H9 (cell line): Measurements from ENCODE around the gene CCDC150. TPM values are rescaled to one million over a fixed set of nuclear protein-coding genes. Genes with fewer than 3 reads are reported as not detected.

Experiments used
- DNase-seq: peaks from one replicate; pipeline ENCODE4 v3.0.0-alpha.2; 2017
- H2AFZ ChIP-seq: one replicate; pipeline ENCODE4 v1.6.1; 2013; ENCODE audit warnings: mild to moderate bottlenecking, low read length, control low read depth, moderate library complexity
- H2AK5ac ChIP-seq: 2 replicates; pipeline ENCODE4 v1.6.1; 2013; ENCODE audit warnings: low read length, control low read depth, mixed read lengths; ENCODE audit not compliant: insufficient read length
- H2BK120ac ChIP-seq: one replicate; pipeline ENCODE4 v1.6.1; 2013; ENCODE audit warnings: low read depth, mild to moderate bottlenecking, low read length, control low read depth, inconsistent platforms; ENCODE audit not compliant: poor library complexity, severe bottlenecking
- H2BK12ac ChIP-seq: 2 replicates; pipeline ENCODE4 v1.6.1; 2013; ENCODE audit warnings: low read length, control low read depth, mixed read lengths, low read depth; ENCODE audit not compliant: insufficient read length
- H2BK15ac ChIP-seq: 2 replicates; pipeline ENCODE4 v1.6.1; 2013; ENCODE audit warnings: low read depth, low read length, control low read depth
- H2BK20ac ChIP-seq: one replicate; pipeline ENCODE4 v1.6.1; 2013; ENCODE audit warnings: low read depth, mild to moderate bottlenecking, low read length, control low read depth, inconsistent platforms; ENCODE audit not compliant: poor library complexity, severe bottlenecking
- H2BK5ac ChIP-seq: 2 replicates; pipeline ENCODE4 v1.6.1; 2013; ENCODE audit warnings: low read length, control low read depth, mixed read lengths; ENCODE audit not compliant: insufficient read length
- H3K14ac ChIP-seq: 2 replicates; pipeline ENCODE4 v1.6.1; 2013; ENCODE audit warnings: low read length, control low read depth; ENCODE audit not compliant: insufficient read depth
- H3K18ac ChIP-seq: 2 replicates; pipeline ENCODE4 v1.6.1; 2013; ENCODE audit warnings: low read depth, mild to moderate bottlenecking, mixed read lengths, low read length, control low read depth; ENCODE audit not compliant: insufficient read length
- H3K23ac ChIP-seq: 2 replicates; pipeline ENCODE4 v1.6.1; 2013; ENCODE audit warnings: low read length, control low read depth, mixed read lengths, low read depth; ENCODE audit not compliant: insufficient read length
- H3K23me2 ChIP-seq: 2 replicates; pipeline ENCODE4 v1.6.1; 2013; ENCODE audit warnings: low read depth, mild to moderate bottlenecking, mixed read lengths, low read length, control low read depth; ENCODE audit not compliant: insufficient read length, poor library complexity, severe bottlenecking
- H3K27ac ChIP-seq: 2 replicates; pipeline ENCODE4 v1.5.1; 2013; ENCODE audit warnings: low read length, control low read depth, mixed read lengths, low read depth; ENCODE audit not compliant: insufficient read length
- H3K27me3 ChIP-seq: 2 replicates; pipeline ENCODE4 v1.6.1; 2013; ENCODE audit warnings: low read length, control low read depth, inconsistent platforms; ENCODE audit not compliant: insufficient read depth
- H3K4ac ChIP-seq: 2 replicates; pipeline ENCODE4 v1.6.1; 2013; ENCODE audit warnings: low read depth, mild to moderate bottlenecking, control low read depth, inconsistent platforms, low read length, moderate library complexity
- H3K4me1 ChIP-seq: 2 replicates; pipeline ENCODE4 v1.6.1; 2013; ENCODE audit warnings: low read length, control low read depth, inconsistent platforms; ENCODE audit not compliant: insufficient read depth
- H3K4me2 ChIP-seq: 2 replicates; pipeline ENCODE4 v1.6.1; 2013; ENCODE audit warnings: low read length, control low read depth, mixed read lengths; ENCODE audit not compliant: insufficient read length, insufficient read depth
- H3K56ac ChIP-seq: 2 replicates; pipeline ENCODE4 v1.6.1; 2013; ENCODE audit warnings: low read depth, mild to moderate bottlenecking, mixed read lengths, low read length, control low read depth; ENCODE audit not compliant: insufficient read length
- H3K79me1 ChIP-seq: 2 replicates; pipeline ENCODE4 v1.6.1; 2013; ENCODE audit warnings: low read depth, mild to moderate bottlenecking, moderate library complexity, low read length, control low read depth, inconsistent platforms; ENCODE audit not compliant: insufficient read depth, poor library complexity, severe bottlenecking
- H3K79me2 ChIP-seq: 2 replicates; pipeline ENCODE4 v1.6.1; 2013; ENCODE audit warnings: low read length, control low read depth, inconsistent platforms; ENCODE audit not compliant: insufficient read depth
- H3K9ac ChIP-seq: 2 replicates; pipeline ENCODE4 v1.6.1; 2013; ENCODE audit warnings: low read length, control low read depth, mixed read lengths; ENCODE audit not compliant: insufficient read length; ENCODE audit errors: extremely low read depth
- H3K9me3 ChIP-seq: one replicate; pipeline ENCODE4 v1.6.1; 2013; ENCODE audit warnings: low read depth, low read length, inconsistent platforms; ENCODE audit not compliant: control insufficient read depth
- H3T11ph ChIP-seq: one replicate; pipeline ENCODE4 v1.6.1; 2013; ENCODE audit warnings: mild to moderate bottlenecking, low read length, control low read depth, inconsistent platforms
- H4K20me1 ChIP-seq: one replicate; pipeline ENCODE4 v1.6.1; 2013; ENCODE audit not compliant: control insufficient read depth, insufficient read length, insufficient read depth
- H4K5ac ChIP-seq: 2 replicates; pipeline ENCODE4 v1.6.1; 2013; ENCODE audit warnings: low read depth, mild to moderate bottlenecking, mixed read lengths, low read length, control low read depth; ENCODE audit not compliant: insufficient read length
- H4K8ac ChIP-seq: replicated peaks from 2 replicates; pipeline ENCODE4 v1.6.1; 2013; ENCODE audit warnings: low read length, control low read depth, mixed read lengths, low read depth; ENCODE audit not compliant: insufficient read length
- H4K91ac ChIP-seq: 2 replicates; pipeline ENCODE4 v1.6.1; 2013; ENCODE audit warnings: low read depth, mild to moderate bottlenecking, moderate library complexity, mixed read lengths, low read length, control low read depth; ENCODE audit not compliant: insufficient read length
- H3K27ac Mint-ChIP-seq, 3 experiments: 2 replicates in 2 of 3; 3 replicates in 1 of 3; pipeline ENCODE4 v1.8.0; 2020 to 2021; ENCODE audit warnings: mixed read lengths in 3 of 3, mild to moderate bottlenecking in 1 of 3, moderate library complexity in 1 of 3
- H3K27me3 Mint-ChIP-seq: 2 replicates; pipeline ENCODE4 v1.8.0; 2021; ENCODE audit warnings: low read depth, mild to moderate bottlenecking, moderate library complexity, mixed read lengths
- H3K36me3 Mint-ChIP-seq, 3 experiments: 2 replicates in 2 of 3; 3 replicates in 1 of 3; pipeline ENCODE4 v1.8.0; 2020 to 2021; ENCODE audit warnings: low read depth in 3 of 3, mixed read lengths in 3 of 3; ENCODE audit not compliant: insufficient read depth in 1 of 3
- H3K4me1 Mint-ChIP-seq, 2 experiments: 2 replicates each; pipeline ENCODE4 v1.8.0; 2020; ENCODE audit warnings: mixed read lengths in 2 of 2
- H3K4me3 Mint-ChIP-seq, 2 experiments: 2 replicates in 1 of 2; 3 replicates in 1 of 2; pipeline ENCODE4 v1.8.0; 2020 to 2021; ENCODE audit warnings: mild to moderate bottlenecking in 2 of 2, mixed read lengths in 2 of 2, moderate library complexity in 1 of 2
- H3K9me3 Mint-ChIP-seq, 2 experiments: 2 replicates in 1 of 2; 3 replicates in 1 of 2; pipeline ENCODE4 v1.8.0; 2020; ENCODE audit warnings: mild to moderate bottlenecking in 2 of 2, mixed read lengths in 2 of 2, moderate library complexity in 1 of 2
- WGBS: extraction: QIAGEN DNeasy Blood & Tissue Kit; methylation state at CpG from one replicate; pipeline ENCODE4 v1.1.7; 2013; ENCODE audit warnings: missing lambda C conversion rate, low lambda C conversion rate, mixed read lengths; ENCODE audit not compliant: insufficient read length; ENCODE audit errors: extremely low coverage; 5-methylcytosine and 5-hydroxymethylcytosine counted together
- total RNA-seq: library from RNA; stranded (reverse); gene quantifications from 2 replicates; pipeline ENCODE4 v1.2.1, GENCODE V29; 2021
- TF ChIP-seq, protein P1 (sequence below): fragments of 200-600 bp; sonication (generic); conservative IDR thresholded peaks from 3 replicates; pipeline ENCODE4 v1.8.0; 2021; ENCODE audit warnings: antibody characterized with exemption, mild to moderate bottlenecking

Gene CCDC150
- total RNA-seq, 1 experiment from 2014 or later, result 26.2 TPM

GRCh38 chr2:196660244-196660643 is 20.7 kb downstream of the CCDC150 start:
- Histone ChIP-seq H3K27me3 (no peaks in the 10 kb centered on the region), H3K9me3 (no peaks in the 10 kb centered on the region), H2BK12ac (no peak overlapping the region), H3K79me1 (peaks cover 7% of the 10 kb centered on the region), H3K4me2 (no peak overlapping the region), H4K8ac (no peak overlapping the region), H3K9ac (no peak overlapping the region), H2BK15ac (no peak overlapping the region), H4K20me1 (no peaks in the 10 kb centered on the region), H3K79me2 (peaks cover 10% of the 10 kb centered on the region), H3K27ac (no peak overlapping the region), H3K4ac (no peak overlapping the region), H2BK20ac (no peak overlapping the region), H3K14ac (no peak overlapping the region), H4K91ac (no peak overlapping the region), H3K23ac (no peak overlapping the region), H3K56ac (no peak overlapping the region), H3K4me1 (no peaks in the 10 kb centered on the region), H4K5ac (no peak overlapping the region), H2BK120ac (no peak overlapping the region), H3K23me2 (no peaks in the 10 kb centered on the region), H2BK5ac (no peak overlapping the region), H2AFZ (no peak overlapping the region), H2AK5ac (no peak overlapping the region), H3T11ph (no peak overlapping the region), H3K18ac (no peak overlapping the region)
- no peak overlapping the region for H3K4me3 Mint-ChIP-seq
- no peak overlapping the region for H3K27ac Mint-ChIP-seq
- no peaks in the 10 kb centered on the region for H3K9me3 Mint-ChIP-seq
- TF ChIP-seq, protein P1, sequence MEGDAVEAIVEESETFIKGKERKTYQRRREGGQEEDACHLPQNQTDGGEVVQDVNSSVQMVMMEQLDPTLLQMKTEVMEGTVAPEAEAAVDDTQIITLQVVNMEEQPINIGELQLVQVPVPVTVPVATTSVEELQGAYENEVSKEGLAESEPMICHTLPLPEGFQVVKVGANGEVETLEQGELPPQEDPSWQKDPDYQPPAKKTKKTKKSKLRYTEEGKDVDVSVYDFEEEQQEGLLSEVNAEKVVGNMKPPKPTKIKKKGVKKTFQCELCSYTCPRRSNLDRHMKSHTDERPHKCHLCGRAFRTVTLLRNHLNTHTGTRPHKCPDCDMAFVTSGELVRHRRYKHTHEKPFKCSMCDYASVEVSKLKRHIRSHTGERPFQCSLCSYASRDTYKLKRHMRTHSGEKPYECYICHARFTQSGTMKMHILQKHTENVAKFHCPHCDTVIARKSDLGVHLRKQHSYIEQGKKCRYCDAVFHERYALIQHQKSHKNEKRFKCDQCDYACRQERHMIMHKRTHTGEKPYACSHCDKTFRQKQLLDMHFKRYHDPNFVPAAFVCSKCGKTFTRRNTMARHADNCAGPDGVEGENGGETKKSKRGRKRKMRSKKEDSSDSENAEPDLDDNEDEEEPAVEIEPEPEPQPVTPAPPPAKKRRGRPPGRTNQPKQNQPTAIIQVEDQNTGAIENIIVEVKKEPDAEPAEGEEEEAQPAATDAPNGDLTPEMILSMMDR, result no peak
- H3K36me3 Mint-ChIP-seq, result peaks cover 17 to 41% (median 23%) of the 10 kb centered on the region in 3 experiments; a peak in 6 of 7 replicates
- no CpG with 5 or more reads among the region's 3 CpGs for WGBS
- no peak for DNase-seq
- H3K27me3 Mint-ChIP-seq, result no peaks in the 10 kb centered on the region
- peaks cover 0 to 3% of the 10 kb centered on the region in 2 experiments; a peak in 2 of 4 replicates for H3K4me1 Mint-ChIP-seq
